ENCODE data around the gene ADAMTS17.

ADAMTS17 gene

GRCh38 chr15:100266166-100266565, 75.6 kb downstream of the ADAMTS17 start:
- DNase-seq, result no peak

DNA sequence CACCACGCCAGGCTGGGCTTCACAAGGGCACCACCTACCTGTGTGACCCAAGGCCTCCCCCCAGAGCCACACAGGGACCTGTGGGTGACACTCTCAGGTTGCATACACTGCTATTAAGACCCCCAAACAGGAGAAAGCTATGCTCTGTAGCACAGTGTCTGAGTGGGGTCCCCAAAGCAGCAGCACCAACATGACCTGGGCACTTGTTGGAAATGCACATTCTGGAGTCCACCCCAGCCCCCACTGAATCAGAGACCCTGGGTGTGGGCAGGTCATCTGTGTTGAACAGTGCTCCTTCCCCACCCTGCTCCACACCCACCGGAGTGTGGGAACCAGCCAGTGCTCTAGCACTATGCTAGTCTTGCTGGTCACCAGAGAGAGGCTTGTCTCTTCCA, 76.1 kb downstream of the ADAMTS17 start:
- DNase-seq, result no peak

GRCh38 chr15:100264994-100265640, 76.7 kb downstream of the ADAMTS17 start:
- no peak for DNase-seq

DNA sequence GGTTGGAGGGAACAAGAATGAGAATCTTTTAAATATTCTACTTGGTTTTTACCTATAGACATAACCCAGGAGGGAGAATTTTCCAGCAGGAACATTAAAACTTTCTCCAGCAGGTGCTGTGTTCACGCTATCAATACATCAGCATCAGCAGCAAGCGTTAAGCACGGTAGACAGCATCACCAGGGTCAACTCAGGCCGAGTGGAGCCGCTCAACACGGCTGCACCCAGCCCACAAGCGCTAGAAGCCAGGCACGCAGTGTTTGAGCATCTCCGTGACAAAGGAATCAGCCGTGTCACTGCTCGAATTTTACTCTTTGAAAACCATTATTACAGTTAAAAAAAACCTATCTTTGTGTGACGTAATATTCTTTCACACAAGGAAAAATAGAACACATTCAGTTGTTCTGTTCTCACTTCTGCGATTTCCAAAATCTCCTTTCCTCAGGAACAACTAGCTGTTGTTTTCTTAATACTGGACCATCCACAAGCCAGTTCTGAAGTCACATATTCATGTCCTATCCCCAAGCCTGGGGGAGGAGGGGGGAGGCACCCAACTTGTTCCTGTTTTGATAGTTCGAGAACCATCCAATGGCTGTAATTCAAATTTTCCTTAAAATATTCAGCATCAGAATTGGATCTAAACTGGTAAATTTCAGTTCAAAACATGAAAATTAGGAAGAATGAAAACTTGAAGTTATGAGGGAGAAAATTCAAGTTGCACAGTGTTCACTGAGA, 77.9 kb downstream of the ADAMTS17 start:
- no peak for DNase-seq

GRCh38 chr15:100263031-100263430, 78.7 kb downstream of the ADAMTS17 start:
- no peak for DNase-seq

GRCh38 chr15:100261302-100262240, 80.2 kb downstream of the ADAMTS17 start:
- DNase-seq, result peak; percentile 4

DNA sequence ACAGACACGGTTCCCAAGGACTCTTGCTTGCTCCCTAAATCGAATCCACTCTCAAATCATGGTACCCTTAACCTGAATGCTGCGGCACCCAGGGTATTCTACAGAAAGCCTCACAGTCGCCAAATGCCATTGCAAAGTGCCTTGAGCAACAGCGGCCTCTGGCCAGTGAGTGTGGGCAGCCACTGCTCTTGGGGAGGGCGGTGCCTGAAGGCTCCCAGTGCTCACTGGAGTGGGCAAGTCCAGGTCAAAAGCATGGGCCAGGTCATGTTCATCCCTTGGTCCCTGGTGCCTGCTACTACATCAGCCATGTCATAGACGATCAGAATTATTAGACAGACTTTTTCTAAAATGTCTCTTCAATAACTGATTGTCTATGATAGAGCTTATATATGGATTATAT, 82.5 kb downstream of the ADAMTS17 start:
- DNase-seq, result no peak

DNA sequence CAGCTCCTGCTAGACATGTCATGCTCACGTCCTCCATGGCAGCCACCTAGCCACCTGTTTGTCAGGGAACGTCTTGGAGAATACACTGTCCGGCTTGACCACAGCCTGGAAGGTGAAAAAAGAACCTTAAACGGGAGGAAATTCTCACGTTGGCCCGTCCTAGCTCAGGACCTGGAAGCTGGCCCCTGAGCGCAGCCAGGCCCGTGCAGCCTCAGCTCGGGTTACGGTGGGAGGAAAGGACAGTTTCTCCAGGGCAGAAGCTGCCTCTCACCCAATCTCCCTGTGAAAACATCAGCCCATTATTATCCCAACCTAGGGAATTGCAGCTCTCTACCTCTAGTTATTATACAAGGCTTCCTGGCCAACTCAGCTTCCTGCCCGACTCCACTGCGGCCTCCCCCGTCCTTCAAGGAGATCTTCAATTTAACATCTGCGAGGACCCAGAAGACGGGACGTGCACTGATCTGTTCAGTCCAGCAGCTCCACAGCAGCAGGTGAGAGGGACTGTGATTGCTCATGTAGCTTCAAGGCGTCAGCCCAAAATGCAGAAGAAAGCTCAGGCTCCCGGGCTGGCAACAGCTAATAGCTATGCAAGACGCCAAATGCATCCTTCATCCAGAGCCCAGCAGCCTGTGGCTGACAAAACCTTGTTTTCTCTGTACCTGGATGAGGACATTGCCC, 84.7 kb downstream of the ADAMTS17 start:
- DNase-seq, result peak; percentile 5

DNA sequence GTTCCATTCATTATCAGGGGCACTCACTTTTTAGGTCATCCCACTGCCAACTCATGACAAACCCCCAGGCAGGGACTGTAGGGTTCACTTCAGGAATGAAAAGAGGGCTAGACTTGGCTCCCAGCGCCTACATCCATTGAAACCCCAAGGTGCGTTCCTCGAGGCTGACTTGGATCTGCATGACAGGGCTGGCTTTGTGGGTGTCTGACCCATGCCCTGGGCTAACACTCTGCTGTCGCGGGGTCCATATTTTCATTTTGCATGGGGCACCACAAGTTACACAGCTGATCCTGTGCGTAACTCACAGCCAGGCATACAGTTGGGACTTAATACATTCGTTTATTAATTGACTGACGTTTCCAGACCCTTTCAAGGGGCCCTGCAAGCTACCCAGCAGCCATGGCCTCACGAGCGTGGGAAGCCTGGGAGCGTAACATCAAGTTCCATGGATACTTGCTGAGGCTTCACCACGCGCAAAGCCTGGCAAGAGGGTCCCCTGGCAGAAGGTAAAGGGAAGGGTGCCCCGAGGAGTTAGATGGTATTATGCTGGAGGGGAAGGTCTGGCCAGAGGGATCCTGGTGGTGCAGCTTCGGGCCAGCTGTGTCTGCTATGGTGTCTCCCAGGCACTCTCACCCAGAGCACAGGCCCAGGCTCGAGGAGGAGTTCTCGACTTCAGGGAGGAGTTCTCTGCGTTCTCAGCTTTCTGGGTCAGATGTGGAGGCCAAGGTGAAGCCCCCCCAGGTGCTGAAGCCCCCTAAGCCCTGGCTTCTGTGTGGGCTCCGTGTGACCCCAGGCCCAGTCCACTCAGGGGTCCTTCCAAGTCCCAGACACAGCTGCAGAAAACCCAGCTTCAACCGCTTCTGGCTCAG, 85.4 kb downstream of the ADAMTS17 start:
- peak; percentile 12 for DNase-seq

DNA sequence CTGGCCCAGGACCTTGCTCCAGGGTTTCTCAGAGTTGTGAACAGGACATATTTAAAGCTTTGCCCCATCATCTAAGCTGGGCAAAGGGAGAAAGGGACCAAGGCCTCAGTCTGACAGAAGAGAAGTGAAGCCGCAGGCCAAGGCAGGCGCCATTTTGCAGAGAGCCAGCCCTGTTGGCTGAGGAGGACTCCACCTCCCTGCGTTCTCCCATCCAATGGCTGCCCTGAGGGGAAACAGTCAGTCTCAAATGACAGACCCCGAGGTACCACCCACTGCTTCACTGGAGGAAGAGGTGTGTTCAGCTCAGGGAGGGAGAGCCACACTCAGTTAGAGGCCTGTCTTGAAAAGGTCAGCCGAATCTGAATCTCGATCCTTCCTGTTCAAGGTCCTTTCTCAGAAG, 86.1 kb downstream of the ADAMTS17 start:
- no peak for DNase-seq

GRCh38 chr15:100254691-100255090, 87.1 kb downstream of the ADAMTS17 start:
- DNase-seq, result no peak

- no peak for DNase-seq
Observed at GRCh38 chr15:100254285-100254684, 87.5 kb downstream of the ADAMTS17 start.

GRCh38 chr15:100253640-100254039, 88.1 kb downstream of the ADAMTS17 start:
- no peak for DNase-seq

- DNase-seq, result no peak
Observed at GRCh38 chr15:100252779-100253417, 88.9 kb downstream of the ADAMTS17 start.

DNA sequence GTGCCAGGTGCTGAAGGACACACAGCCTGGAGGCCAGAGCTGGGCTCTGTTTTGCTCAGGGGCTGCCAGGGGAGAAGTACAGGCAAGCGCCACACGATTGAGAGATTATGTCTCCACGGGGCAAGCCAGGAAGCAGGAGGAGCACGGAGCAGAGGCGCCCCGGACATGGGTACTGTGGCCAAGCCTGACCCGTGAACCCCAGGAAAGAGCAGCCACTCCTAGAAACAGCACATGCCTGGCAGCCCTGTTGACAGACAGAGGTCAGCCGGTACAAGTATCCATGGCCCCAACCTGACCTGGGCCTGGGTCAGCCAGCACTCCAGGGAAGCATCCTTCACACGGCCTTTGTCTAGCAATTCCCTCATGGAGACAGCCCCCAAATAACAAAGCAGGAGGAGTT, 89.4 kb downstream of the ADAMTS17 start:
- no peak for DNase-seq

DNA sequence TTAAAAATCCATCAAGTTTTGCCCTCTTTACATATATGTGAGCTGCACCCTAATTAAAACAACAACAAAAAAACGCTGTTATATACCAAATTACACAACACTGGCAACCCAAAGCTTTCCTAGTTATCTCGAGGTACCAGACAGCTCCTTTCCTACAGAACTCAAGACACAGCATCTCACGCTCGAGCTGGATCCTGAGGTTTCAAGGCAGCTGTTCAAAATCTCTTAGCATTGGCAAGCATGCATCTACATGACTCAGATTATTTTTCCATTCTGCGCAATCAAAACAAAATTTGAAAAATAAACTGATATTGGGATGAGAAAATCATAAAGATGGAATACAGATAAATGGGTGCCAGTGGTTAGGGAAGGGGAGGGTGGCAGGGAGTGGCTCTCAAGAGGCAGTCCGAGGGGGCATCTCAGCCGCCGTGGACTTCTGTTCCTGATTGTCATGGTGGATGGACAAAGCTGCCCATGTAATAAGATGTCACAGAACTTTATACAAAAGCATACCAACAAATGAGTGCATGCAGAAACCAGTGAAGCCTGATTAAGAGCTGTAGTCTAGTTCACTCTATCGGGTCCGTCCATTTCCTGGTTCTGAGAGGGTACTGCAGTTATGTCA, 91.5 kb downstream of the ADAMTS17 start:
- DNase-seq, result no peak

GRCh38 chr15:100249096-100249815, 92.5 kb downstream of the ADAMTS17 start:
- DNase-seq, result no peak

DNA sequence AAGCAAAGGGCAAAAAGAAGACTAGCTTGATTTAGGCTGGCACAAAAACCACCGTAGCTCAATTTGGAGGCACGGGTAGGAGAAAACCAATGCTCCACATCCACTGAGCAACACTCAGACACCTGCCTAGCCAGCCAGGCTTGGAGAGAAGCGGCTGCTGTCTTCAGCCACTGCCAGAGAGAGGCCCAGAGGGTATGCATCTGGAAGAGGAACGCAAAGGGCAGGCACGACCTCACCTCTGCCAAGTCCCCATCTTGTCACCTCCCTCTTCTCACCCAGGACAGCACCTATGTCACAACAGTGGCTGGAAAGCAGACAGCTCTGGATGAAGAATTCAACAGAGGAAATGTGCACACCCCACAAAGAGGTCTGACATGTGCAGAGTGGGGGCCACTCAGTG, 93.5 kb downstream of the ADAMTS17 start:
- DNase-seq, result no peak

DNA sequence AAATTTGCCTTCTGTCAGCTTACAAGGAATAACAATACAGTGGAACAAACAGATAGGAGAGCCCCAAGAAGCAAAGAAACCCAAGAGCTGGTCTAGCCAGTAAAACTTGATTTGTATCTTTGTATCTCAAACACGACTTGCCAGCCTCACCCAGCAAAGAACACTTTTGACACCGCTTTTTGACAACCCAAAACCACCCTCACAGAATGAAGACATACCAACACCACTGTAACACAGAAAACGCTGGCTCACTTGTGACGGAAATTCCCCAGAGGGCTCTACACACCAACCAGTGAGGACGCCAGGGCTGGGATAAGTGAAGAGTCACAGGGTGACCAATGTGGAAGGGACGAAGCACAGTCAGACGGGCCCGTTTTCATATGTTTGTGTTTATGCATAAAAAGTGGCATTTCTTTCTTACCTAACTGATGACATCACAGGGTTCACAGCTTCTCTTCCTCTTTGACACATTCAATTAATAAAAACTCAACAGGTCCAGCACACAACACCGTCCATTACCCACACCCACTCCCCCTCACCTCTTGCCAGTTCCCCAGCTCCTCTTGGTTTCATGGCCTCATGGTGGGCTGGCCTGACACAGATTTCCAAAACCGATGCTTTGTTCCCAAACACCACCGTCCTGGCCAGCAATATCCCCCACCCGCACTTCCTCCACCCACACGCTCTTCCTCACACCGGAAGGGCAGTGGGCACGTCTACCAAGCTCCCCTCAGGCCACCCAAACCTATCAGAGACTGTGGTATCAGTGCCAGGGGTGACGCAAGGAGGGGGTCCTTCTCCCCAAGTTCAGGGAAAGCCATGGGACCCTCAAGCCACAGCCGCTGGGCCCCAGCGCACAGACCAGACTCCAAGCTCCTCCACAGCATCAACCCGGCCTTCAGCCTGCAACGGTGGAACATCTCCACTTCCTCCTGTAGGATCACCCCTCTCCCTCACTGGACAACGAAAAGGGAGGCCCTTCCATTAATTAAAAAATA, 94.2 kb downstream of the ADAMTS17 start:
- DNase-seq, result no peak

All from activated T-cell treated with anti-CD3 and anti-CD28 coated beads, Interleukin-2, amount 50 U/mL, for 1 hour (primary cell).